Measurements from ENCODE around the gene TMEM74B.
"Not testable (repeated sequence)": the region's sequence is repeated elsewhere in the genome, so short reads cannot be mapped to it uniquely, and the experiment has no call there.

Gene TMEM74B

GRCh38 chr20:1184638-1185315 is at the start of gene TMEM74B:
TMEM74B (minus strand) TSS chr20:1184981; CDS start chr20:1183801, 1,180 bp downstream.
- Mint-ChIP-seq H3K27ac (no peak within 1 kb of the TSS), H3K4me1 (ENCODE audit: low read depth) (peaks cover 29% of the 10 kb centered on the region), H3K4me3 (peak within 1 kb of the TSS; percentile 44), H3K27me3 (peaks cover 25% of the 10 kb centered on the region), H3K36me3 (ENCODE audit: low read depth) (peaks cover 7% of the 10 kb centered on the region), H3K9me3 (peaks cover 5% of the 10 kb centered on the region)
- intact Hi-C loops (cut with micrococcal nuclease): no loop called here

GRCh38 chr20:1232286-1233111 is 47.7 kb upstream of the TMEM74B start:
- Mint-ChIP-seq H3K9me3 (no peaks in the 10 kb centered on the region), H3K4me3 (no peak overlapping the region), H3K4me1 (ENCODE audit: low read depth) (no peaks in the 10 kb centered on the region), H3K27ac (no peak overlapping the region), H3K36me3 (ENCODE audit: low read depth) (no peaks in the 10 kb centered on the region), H3K27me3 (peaks cover 32% of the 10 kb centered on the region)
- intact Hi-C loops (cut with micrococcal nuclease): no loop called here

- Mint-ChIP-seq H3K4me3 (no peak overlapping the region), H3K9me3 (no peaks in the 10 kb centered on the region), H3K27ac (no peak overlapping the region), H3K27me3 (peaks cover 41% of the 10 kb centered on the region), H3K36me3 (ENCODE audit: low read depth) (no peaks in the 10 kb centered on the region), H3K4me1 (ENCODE audit: low read depth) (peaks cover 12% of the 10 kb centered on the region)
- intact Hi-C loops (cut with micrococcal nuclease): no loop called here
These were observed 44.8 kb upstream of the TMEM74B start for GRCh38 chr20:1229541-1229940.

- intact Hi-C loops (cut with micrococcal nuclease): no loop called here
- Mint-ChIP-seq H3K4me1 (ENCODE audit: low read depth) (peaks cover 12% of the 10 kb centered on the region), H3K27me3 (peaks cover 57% of the 10 kb centered on the region), H3K9me3 (no peaks in the 10 kb centered on the region), H3K36me3 (ENCODE audit: low read depth) (no peaks in the 10 kb centered on the region), H3K4me3 (peak within 1 kb of the TSS; percentile 71), H3K27ac (no peak within 1 kb of the TSS)
These were observed 41.2 kb upstream of the TMEM74B start, which contains the start of gene RAD21L1 for GRCh38 chr20:1225783-1226654. RAD21L1 (plus strand) TSS chr20:1226044; CDS start chr20:1228454, 2,410 bp downstream.

GRCh38 chr20:1225263-1225782 is 40.5 kb upstream of the TMEM74B start:
- Mint-ChIP-seq H3K27ac (no peak overlapping the region), H3K27me3 (peaks cover 57% of the 10 kb centered on the region), H3K36me3 (ENCODE audit: low read depth) (no peaks in the 10 kb centered on the region), H3K4me1 (ENCODE audit: low read depth) (peaks cover 12% of the 10 kb centered on the region), H3K4me3 (peak overlapping the region; percentile 64), H3K9me3 (no peaks in the 10 kb centered on the region)
- intact Hi-C loops (cut with micrococcal nuclease): no loop called here

GRCh38 chr20:1224205-1224890 is 39.6 kb upstream of the TMEM74B start:
- H3K4me3 Mint-ChIP-seq: no peak overlapping the region
- no peaks in the 10 kb centered on the region for H3K9me3 Mint-ChIP-seq
- H3K27ac Mint-ChIP-seq: no peak overlapping the region
- peaks cover 12% of the 10 kb centered on the region for H3K4me1 Mint-ChIP-seq (ENCODE audit: low read depth)
- H3K27me3 Mint-ChIP-seq: peaks cover 59% of the 10 kb centered on the region
- no peaks in the 10 kb centered on the region for H3K36me3 Mint-ChIP-seq (ENCODE audit: low read depth)
- intact Hi-C loops (cut with micrococcal nuclease): no loop called here

- H3K4me3 Mint-ChIP-seq; H3K36me3 Mint-ChIP-seq (ENCODE audit: low read depth); H3K9me3 Mint-ChIP-seq; H3K27ac Mint-ChIP-seq; intact Hi-C loops (cut with micrococcal nuclease): not testable (repeated sequence)
- Mint-ChIP-seq H3K27me3 (peaks cover 64% of the 10 kb centered on the region), H3K4me1 (ENCODE audit: low read depth) (peaks cover 12% of the 10 kb centered on the region)
These were observed 38.0 kb upstream of the TMEM74B start for GRCh38 chr20:1222750-1223149.

GRCh38 chr20:1216527-1217427 is 32.0 kb upstream of the TMEM74B start:
- H3K27ac Mint-ChIP-seq; intact Hi-C loops (cut with micrococcal nuclease); H3K9me3 Mint-ChIP-seq; H3K4me3 Mint-ChIP-seq; H3K36me3 Mint-ChIP-seq (ENCODE audit: low read depth): not testable (repeated sequence)
- Mint-ChIP-seq H3K27me3 (peaks cover 56% of the 10 kb centered on the region), H3K4me1 (ENCODE audit: low read depth) (peaks cover 12% of the 10 kb centered on the region)

GRCh38 chr20:1215386-1216170 is 30.8 kb upstream of the TMEM74B start:
- no peak overlapping the region for H3K27ac Mint-ChIP-seq
- H3K9me3 Mint-ChIP-seq: no peaks in the 10 kb centered on the region
- H3K36me3 Mint-ChIP-seq (ENCODE audit: low read depth): no peaks in the 10 kb centered on the region
- peaks cover 53% of the 10 kb centered on the region for H3K27me3 Mint-ChIP-seq
- H3K4me3 Mint-ChIP-seq: no peak overlapping the region
- peaks cover 12% of the 10 kb centered on the region for H3K4me1 Mint-ChIP-seq (ENCODE audit: low read depth)
- intact Hi-C loops (cut with micrococcal nuclease): no loop called here

- H3K36me3 Mint-ChIP-seq (ENCODE audit: low read depth): no peaks in the 10 kb centered on the region
- no peaks in the 10 kb centered on the region for H3K9me3 Mint-ChIP-seq
- no peak overlapping the region for H3K27ac Mint-ChIP-seq
- peaks cover 52% of the 10 kb centered on the region for H3K27me3 Mint-ChIP-seq
- peaks cover 12% of the 10 kb centered on the region for H3K4me1 Mint-ChIP-seq (ENCODE audit: low read depth)
- no peak overlapping the region for H3K4me3 Mint-ChIP-seq
- intact Hi-C loops (cut with micrococcal nuclease): no loop called here
These were observed 30.1 kb upstream of the TMEM74B start for GRCh38 chr20:1214838-1215261.

- H3K27me3 Mint-ChIP-seq: peaks cover 42% of the 10 kb centered on the region
- no peak overlapping the region for H3K27ac Mint-ChIP-seq
- H3K9me3 Mint-ChIP-seq: no peaks in the 10 kb centered on the region
- H3K4me1 Mint-ChIP-seq (ENCODE audit: low read depth): peaks cover 12% of the 10 kb centered on the region
- intact Hi-C loops (cut with micrococcal nuclease): no loop called here
- no peak overlapping the region for H3K4me3 Mint-ChIP-seq
- H3K36me3 Mint-ChIP-seq (ENCODE audit: low read depth): no peaks in the 10 kb centered on the region
These were observed 28.0 kb upstream of the TMEM74B start for GRCh38 chr20:1212607-1213396.
